DMS 273 (cell line): Measurements from ENCODE around the gene WASHC2A.
"Not testable (repeated sequence)": the region's sequence is repeated elsewhere in the genome, so short reads cannot be mapped to it uniquely, and the experiment has no call there.

Experiments used
- DNase-seq: peaks from one replicate; lab custom pipeline; 2025; ENCODE audit not compliant: unreplicated experiment; lab: John Stamatoyannopoulos, UW

WASHC2A gene, protein sequence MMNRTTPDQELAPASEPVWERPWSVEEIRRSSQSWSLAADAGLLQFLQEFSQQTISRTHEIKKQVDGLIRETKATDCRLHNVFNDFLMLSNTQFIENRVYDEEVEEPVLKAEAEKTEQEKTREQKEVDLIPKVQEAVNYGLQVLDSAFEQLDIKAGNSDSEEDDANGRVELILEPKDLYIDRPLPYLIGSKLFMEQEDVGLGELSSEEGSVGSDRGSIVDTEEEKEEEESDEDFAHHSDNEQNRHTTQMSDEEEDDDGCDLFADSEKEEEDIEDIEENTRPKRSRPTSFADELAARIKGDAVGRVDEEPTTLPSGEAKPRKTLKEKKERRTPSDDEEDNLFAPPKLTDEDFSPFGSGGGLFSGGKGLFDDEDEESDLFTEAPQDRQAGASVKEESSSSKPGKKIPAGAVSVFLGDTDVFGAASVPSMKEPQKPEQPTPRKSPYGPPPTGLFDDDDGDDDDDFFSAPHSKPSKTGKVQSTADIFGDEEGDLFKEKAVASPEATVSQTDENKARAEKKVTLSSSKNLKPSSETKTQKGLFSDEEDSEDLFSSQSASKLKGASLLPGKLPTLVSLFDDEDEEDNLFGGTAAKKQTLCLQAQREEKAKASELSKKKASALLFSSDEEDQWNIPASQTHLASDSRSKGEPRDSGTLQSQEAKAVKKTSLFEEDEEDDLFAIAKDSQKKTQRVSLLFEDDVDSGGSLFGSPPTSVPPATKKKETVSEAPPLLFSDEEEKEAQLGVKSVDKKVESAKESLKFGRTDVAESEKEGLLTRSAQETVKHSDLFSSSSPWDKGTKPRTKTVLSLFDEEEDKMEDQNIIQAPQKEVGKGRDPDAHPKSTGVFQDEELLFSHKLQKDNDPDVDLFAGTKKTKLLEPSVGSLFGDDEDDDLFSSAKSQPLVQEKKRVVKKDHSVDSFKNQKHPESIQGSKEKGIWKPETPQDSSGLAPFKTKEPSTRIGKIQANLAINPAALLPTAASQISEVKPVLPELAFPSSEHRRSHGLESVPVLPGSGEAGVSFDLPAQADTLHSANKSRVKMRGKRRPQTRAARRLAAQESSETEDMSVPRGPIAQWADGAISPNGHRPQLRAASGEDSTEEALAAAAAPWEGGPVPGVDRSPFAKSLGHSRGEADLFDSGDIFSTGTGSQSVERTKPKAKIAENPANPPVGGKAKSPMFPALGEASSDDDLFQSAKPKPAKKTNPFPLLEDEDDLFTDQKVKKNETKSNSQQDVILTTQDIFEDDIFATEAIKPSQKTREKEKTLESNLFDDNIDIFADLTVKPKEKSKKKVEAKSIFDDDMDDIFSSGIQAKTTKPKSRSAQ (N-terminal part only)

DNA sequence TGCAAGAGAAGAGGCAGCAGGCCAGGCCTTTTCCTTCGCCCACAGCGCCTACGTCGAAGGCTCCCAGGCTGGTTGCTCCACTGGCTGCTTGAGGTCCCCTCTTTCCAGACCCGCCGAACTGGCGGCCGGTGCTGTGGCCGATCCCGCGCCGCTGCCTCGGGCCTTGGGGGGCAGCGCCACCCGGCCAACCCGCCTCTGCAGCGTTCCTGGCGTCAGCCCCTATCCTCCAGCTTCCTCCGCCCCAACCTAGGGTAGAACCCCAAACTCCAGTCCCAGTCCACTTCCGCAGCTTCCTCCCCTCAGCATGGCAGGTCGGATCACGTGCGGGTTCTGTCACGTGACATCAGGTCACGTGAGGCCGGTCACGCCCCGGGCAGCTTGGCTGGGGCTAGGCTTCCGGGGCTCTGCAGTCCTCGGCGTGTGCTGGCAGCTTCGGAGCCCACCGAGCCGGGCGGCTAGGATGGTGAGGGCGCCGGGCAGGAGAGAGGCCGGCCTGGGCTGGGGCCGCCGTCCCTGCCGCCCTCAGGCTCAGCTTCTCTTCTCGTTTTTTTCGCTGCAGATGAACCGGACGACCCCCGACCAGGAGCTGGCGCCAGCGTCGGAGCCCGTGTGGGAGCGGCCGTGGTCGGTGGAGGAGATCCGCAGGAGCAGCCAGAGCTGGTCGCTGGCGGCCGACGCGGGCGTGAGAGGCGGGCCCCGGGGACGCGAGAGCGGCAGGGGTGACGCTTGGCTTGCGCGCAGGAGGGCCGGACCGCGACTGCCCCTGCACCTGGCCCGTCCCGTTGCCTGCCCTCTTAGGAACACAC, at the start of gene WASHC2A:
TSS of gene WASHC2A (plus strand) at position 409 of the 806 bp plus-strand sequence. CDS start at position 461, 52 bp downstream.
- peak; percentile 90 for DNase-seq

DNA sequence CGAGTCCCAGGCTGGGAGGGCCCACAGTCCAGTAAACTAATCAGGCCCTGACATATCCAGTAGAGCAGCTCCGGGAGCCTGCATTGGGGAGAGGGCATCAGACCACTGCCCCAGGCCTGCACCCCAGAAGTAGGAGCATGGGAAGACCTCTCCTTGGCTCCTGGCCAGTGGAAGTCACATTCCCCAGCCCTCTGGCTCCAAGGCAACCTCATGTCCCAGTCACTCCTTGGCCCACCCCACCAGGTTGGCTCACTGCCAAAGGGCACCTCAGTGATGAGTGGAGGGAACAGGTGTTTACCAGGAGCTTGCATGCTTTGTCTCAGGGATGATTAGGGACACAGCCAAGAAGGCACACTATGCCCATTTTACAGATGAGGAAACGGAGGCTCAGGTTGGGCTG, 48.5 kb upstream of the WASHC2A start:
- peak; percentile 7 for DNase-seq

DNA sequence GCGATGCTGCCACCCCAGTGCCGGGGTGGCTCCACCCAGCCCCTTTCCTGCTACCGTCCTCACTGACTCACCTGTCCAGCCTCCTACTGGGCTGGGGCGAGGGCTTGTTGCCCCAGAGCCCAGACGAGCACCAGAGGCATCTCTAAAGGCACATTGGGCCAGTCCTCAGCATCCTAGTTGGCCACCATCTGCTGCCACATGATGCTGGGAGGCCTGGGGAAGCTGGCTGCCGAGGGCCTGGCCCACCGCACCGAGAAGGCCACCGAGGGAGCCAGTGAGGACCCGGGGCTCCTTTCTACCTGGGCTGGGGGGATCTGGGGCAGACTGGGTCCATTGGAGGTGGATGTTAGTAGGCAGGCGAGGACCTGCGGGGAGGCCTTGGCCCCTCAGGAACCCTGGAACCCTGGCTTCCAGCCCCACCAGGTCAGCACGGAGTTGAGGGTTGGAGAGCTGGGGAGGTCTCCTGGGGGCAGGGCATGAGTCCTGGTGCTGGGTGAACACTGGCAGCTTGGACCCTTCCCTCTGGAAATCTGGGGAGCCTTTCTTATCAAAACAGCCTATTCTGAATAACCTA, 47.2 kb upstream of the WASHC2A start:
- not testable (repeated sequence) for DNase-seq

DNA sequence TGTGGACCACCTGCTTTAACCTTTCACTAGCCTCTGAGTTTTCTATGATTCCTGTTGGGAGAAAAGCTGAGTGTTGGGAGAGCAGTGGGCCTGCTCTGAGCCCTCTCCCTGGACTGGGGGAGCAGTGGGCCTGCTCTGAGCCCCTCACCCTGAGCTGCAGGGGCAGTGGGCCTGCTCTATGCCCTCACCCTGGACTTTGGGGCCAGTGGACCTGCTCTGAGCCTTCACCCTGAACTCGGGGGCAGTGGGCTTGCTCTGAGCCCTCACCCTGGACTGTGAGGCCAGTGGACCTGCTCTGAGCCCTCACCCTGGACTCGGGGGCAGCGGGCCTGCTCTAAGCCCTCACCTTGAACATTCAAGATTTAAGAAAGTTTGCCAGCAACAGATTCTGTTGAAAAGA, 46.1 kb upstream of the WASHC2A start:
- DNase-seq = no peak

DNA sequence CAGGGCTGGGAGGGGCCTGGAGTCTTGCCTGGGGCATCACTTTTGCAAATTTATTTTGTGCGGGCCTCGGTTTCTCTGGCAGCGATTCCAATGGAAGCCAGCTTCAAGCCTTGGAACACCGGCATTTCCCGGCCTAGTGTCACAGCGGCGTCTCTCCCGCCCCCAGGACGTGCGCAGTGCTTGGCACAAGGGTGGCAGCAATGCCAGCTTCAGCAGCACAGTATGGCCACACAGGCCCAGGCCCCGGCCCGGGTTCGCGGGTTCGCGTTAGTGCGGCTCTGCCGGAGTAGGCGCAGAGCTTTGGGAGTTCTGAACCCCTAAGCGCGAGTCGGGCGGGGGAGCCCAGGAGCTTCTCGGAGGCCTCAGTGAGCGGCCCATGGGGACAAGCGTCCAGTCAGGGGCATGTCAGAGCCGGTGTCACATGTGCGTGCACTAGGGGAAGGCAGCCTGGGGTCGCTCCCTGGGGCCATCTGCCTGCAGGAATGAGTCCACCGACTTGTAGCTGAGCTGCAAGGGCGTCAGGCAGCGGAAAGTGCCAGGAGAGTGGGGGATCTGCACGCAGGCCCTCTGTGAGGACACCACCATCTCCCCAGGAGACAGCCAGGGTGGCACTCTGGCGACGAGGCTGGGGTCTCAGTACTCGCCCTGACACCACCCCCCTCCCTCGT, 42.9 kb upstream of the WASHC2A start:
- DNase-seq = not testable (repeated sequence)

DNA sequence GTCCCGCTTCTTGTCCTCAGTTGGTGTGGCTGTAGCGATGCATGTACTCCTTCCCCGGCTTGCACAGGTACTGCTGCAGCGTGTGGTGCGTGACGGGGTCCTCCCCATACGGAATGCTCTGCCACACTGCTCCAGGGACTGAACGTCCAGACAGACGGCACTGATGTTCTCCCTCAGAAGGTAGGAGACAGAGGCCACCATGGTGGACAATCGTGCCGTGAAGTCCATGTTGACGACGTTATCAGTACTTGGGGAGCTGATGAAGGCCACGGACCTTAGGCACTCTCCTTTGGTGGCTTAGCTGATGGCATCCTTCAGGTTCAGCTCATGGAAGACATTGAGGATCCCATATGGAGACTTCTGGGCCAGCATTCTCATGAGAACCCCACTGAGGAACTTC, 42.1 kb upstream of the WASHC2A start:
- DNase-seq = no peak

DNA sequence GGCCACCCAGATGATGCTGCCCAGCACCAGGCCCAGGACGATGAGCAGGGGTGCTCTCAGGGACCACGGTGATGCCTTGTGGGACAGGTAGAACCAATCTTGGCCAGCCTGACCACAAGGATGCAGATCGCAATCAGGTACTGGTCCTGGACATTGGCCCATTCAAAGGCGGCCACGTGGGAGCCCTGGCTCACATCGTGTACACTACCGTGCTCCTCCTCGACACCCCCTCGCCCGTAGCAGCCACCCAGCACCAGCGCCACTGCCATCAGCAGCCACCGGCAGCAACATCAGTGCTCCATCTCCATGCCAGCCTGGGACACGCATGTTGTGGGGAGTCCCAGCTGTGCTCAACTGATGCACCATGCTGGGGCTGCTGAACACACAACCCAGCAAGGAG, 40.6 kb upstream of the WASHC2A start:
- no peak for DNase-seq

DNA sequence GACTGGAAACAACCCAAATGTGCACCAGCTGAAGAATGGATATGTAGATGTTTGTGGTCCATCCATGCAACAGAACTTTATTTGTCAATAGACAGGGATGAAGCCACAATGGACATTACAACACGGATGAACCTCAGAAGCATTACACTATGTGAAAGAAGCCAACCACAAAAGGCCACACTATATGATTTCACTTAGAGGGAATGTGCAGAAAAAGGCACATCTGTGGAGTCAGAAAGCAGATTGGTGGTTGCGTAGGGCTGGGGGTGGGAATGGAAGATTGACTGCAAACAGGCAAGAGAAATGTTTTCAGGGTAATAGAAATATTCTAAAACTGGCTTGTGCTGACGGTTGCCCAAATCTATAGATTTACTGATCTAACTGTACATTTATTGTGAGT, 34.3 kb upstream of the WASHC2A start:
- no peak for DNase-seq

DNA sequence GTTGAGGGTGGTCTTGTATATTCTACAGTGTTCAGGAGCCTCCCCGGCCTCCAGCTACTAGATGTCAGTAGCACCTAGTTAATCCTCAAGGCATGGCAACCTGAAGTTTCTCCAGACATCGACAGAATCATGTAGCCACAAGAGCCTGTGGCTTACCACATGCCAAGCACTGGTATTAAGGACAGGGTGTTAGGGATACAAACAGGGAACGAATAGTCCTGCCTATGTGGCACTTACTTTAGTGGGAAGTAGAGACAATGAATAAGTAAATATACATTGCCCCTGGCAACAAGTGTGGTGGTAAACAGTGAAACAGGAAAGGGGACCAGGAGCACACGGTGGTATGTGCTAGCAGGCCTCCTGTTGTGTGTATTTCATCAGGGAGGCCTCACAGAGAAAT, 32.4 kb upstream of the WASHC2A start:
- not testable (repeated sequence) for DNase-seq

DNA sequence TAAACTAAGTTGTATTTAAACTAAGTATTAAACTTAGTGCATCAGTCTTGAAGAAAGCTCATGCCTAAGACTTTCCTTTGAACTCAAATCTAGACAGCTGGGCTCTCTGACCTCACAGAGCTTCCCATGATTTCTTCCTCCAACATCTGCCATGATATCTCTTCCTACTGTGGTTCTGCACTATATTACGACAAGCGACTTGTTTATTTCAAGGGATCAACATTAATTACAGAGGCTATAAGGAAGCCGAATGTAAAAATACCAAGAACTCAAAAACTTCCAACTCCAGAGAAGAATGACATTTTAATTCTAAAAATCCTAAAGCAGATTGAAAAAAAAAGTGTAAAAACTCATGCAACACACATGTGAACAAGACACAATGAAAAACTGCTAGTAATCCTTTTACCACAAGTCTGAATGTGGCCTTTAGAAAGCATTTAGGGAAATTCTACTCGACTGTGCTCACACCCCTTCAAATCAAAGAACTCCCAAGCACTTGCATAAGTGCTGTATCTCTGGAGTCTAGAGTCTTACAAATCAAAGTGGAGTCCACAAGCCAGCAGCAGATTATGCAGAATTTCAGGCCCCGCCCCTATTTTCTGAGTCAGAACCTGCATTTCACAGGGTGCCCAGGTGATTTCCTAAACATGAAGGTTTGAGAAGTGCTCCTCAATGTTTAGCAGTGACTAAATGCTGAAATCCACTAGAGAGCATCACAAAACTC, 22.7 kb upstream of the WASHC2A start:
- DNase-seq = no peak

DNA sequence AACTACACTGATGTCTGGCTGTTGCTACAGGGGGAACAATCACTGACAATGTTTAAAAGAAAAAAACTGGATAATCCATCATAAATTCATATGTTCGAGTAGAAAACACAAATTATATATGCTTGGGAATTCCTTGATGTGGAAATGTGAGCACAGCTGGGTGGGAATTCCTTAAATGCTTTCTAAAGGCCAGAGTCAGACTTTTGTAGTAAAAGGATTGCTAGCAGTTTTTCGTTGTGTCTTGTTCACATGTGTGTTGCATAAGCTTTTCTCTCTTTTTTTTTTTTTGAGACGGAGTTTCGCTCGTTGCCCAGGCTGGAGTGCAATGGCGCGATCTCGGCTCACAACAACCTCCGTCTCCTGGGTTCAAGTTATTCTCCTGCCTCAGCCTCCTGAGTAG, 21.3 kb upstream of the WASHC2A start:
- DNase-seq = not testable (repeated sequence)

DNA sequence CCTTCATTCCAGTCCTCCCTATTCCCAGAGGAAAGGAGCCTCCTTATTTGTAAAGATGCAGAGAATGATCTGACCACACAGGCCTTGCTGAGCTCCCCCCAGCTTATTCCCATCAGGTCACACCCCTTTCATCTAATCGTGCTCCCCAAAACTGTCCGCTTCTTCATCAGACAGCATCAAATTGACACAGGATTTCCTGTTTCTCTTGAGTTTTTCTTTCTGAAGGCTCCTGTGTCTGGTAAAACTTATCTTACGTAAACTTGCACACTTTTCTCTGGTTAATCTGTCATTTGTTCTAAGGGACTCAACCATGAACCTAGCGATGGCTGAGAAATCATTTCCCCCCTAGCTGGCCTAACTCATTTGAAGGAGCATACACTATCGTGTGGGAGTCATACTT, 20.2 kb upstream of the WASHC2A start:
- DNase-seq = not testable (repeated sequence)

DNA sequence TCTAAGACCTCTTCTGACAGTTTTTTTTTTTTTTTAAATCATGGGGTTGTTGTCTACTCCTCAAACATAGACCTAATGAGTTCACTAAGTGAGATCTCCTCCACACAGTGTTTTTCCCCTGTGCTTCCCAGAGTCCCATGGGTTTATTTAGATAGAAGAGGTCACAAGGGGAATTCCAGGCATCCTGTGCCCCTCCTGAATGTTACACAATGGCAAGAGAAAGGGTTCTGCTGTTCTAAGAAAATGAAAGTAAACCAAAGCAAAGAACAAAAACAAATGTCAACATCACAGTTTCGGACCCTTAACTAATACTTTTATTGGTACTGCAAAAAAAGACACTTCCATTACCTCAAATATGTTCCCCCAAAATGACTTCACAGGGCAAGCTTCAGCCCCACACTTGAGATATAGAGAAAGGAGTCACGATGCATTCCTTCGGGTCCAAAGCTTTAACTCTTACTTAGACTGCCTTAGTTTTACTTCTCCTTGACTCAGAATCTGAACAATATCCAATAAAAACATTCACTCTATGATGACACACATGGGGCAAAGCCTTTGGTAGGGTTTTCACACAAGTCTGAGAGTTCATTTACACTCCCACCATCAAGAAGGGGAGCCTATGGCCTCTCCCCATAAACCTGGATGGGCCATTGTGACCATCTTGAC, 15.6 kb upstream of the WASHC2A start:
- DNase-seq = not testable (repeated sequence)

GRCh38 chr10:50052778-50053376, 14.9 kb upstream of the WASHC2A start:
- not testable (repeated sequence) for DNase-seq

DNA sequence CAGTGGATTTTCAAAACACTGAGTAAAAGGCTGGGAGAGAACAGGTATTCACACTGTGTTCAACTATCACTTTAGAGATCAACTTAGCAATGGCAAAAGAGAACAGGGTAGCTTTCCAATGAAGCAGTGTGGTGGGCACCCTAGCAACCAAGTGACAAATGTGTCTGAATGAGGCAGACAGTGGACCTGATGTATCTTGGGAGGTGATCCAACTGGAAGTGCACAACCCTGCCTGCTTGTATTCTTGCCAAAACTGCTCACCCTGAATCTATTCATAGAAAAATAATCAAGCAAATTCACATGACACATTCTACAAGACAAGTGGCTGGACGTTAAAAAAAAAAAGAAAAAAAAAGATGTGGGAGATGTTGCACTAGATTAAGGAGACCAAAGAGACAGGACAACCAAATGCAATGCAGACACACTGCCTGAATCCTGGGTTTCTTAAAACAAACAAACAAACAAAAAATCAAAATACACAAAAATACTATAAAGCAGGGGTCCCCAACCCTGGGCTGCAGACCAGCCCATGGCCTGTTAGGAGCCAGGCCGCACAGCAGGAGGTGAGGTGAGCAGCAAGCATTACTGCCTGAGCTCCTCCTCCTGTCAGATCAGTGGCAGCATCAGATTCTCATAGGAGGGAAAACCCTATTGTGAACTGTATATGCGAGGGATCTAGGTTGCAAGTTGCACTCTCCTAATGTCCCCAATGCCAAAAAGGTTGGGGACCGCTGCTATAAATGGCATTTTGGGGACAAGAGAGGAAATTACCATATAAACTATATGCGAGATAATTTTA, 12.1 kb upstream of the WASHC2A start:
- DNase-seq = not testable (repeated sequence)

DNA sequence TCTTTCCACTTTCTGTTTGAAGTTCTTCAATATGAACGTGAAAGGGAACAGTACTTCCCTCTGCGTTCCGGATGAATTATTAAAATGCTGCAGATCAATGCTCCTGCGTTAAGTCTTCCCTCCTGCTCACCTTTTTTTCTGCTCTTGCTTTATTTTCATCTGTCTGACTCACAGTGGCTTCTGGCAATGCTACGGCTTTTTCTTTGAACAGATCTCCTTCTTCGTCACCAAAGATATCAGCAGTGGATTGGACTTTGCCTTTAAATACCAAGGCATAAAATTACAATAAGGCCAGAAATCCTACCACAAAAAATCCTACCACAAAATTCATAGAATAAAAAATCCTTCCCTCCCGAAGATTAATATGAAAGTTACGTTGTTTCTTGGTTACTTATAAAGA, 11.1 kb upstream of the WASHC2A start:
- not testable (repeated sequence) for DNase-seq

- not testable (repeated sequence) for DNase-seq
Observed at GRCh38 chr10:50058727-50059126, 9.0 kb upstream of the WASHC2A start.
